Fibroblast of mammary gland (primary cell): Measurements from ENCODE around the gene ME1.

Source experiments
- DNase-seq: peaks from one replicate; pipeline ENCODE4 v3.0.0-alpha.2; 2010; ENCODE audit warnings: low read depth
- H3K4me3 ChIP-seq: 2 replicates; pipeline ENCODE4 v1.5.1; 2011; ENCODE audit warnings: low read depth, mild to moderate bottlenecking, low read length, moderate library complexity; ENCODE audit not compliant: control insufficient read depth
- CTCF ChIP-seq: conservative IDR thresholded peaks from 2 replicates; pipeline ENCODE4 v1.5.1; 2011; ENCODE audit warnings: low read depth, low read length, inconsistent platforms; ENCODE audit not compliant: control insufficient read depth, insufficient read depth

ME1 gene

GRCh38 chr6:83378621-83379388 lies 52.0 kb downstream of the ME1 start:
- no peak overlapping the region for H3K4me3 ChIP-seq
- TF ChIP-seq CTCF, result no peak
- peak; percentile 83 for DNase-seq

- no peak for TF ChIP-seq CTCF
- no peak overlapping the region for H3K4me3 ChIP-seq
- peak; percentile 44 for DNase-seq
Observed at GRCh38 chr6:83371423-83371822, 59.4 kb downstream of the ME1 start.

GRCh38 chr6:83370567-83370966 lies 60.3 kb downstream of the ME1 start:
- H3K4me3 ChIP-seq, result no peak overlapping the region
- TF ChIP-seq CTCF, result no peak
- DNase-seq, result no peak

- no peak for DNase-seq
- no peak overlapping the region for H3K4me3 ChIP-seq
- TF ChIP-seq CTCF, result no peak
Observed at GRCh38 chr6:83369692-83370091, 61.2 kb downstream of the ME1 start.

GRCh38 chr6:83368577-83368976 lies 62.3 kb downstream of the ME1 start:
- TF ChIP-seq CTCF, result no peak
- H3K4me3 ChIP-seq, result no peak overlapping the region
- DNase-seq, result no peak

GRCh38 chr6:83367104-83367503 lies 63.7 kb downstream of the ME1 start:
- no peak overlapping the region for H3K4me3 ChIP-seq
- no peak for DNase-seq
- no peak for TF ChIP-seq CTCF
